B cell (primary cell): ENCODE results near the gene PLCD4. TPM values are rescaled to one million over a fixed set of nuclear protein-coding genes. Genes with fewer than 3 reads are reported as not detected.

ENCODE experiments used
- ATAC-seq: fragments of 200-7000 bp; cut with Tn5 transposase; one replicate; pipeline ENCODE4 v1.10.0; 2021; ENCODE audit warnings: low read depth, mild to moderate bottlenecking, moderate number of reproducible peaks, moderate library complexity
- CTCF ChIA-PET: fragments of 350-600 bp; sonication (Branson Sonifier 250); formaldehyde crosslinking; loops from one replicate; lab custom pipeline; 2021; ENCODE audit warnings: antibody characterized with exemption, inconsistent platforms; lab: Charles Lee
- POLR2A ChIA-PET: fragments of 350-600 bp; sonication (Branson Sonifier 250); formaldehyde crosslinking; loops from one replicate; lab custom pipeline; 2021; ENCODE audit warnings: antibody characterized with exemption; lab: Charles Lee
- DNase-seq: peaks from one replicate; pipeline ENCODE4 v3.0.0; 2013
- H2AFZ ChIP-seq: 2 replicates; pipeline ENCODE4 v1.6.1; 2012; ENCODE audit warnings: mild to moderate bottlenecking, low read depth, low read length; ENCODE audit not compliant: insufficient read depth, poor library complexity, severe bottlenecking
- H3K27ac ChIP-seq, 2 donors: 1 replicate in 1 of 2; 2 replicates in 1 of 2; pipeline ENCODE4 v1.5.1; 2012 to 2013; ENCODE audit warnings: low read length in 2 of 2, mild to moderate bottlenecking in 2 of 2, moderate library complexity in 1 of 2
- H3K27me3 ChIP-seq, 4 experiments: fragments of 200-600 bp in 1 of 4; sonication (generic) in 1 of 4; replicated peaks in 1 of 4; 1 replicate in 2 of 4; 2 replicates in 2 of 4; pipeline versions ENCODE4 v1.6.1 to v1.7.0; 2013 to 2016; ENCODE audit warnings: low read length in 3 of 4, mild to moderate bottlenecking in 2 of 4, mixed read lengths in 1 of 4, moderate library complexity in 1 of 4; ENCODE audit not compliant: insufficient read depth in 4 of 4, control insufficient read depth in 3 of 4; ENCODE audit errors: control extremely low read depth in 1 of 4
- H3K36me3 ChIP-seq, 2 experiments: replicated peaks in 1 of 2; 1 replicate in 1 of 2; 2 replicates in 1 of 2; pipeline versions ENCODE4 v1.6.1 to v1.7.1; 2013; ENCODE audit warnings: low read length in 1 of 2; ENCODE audit not compliant: insufficient read depth in 2 of 2, control insufficient read depth in 1 of 2; ENCODE audit errors: control extremely low read depth in 1 of 2, extremely low read depth in 1 of 2
- H3K4me1 ChIP-seq, 2 donors: fragments of 200-600 bp in 1 of 2; sonication (generic) in 1 of 2; 1 replicate in 1 of 2; 2 replicates in 1 of 2; pipeline versions ENCODE4 v1.5.1 to v1.6.1; 2013 to 2017; ENCODE audit warnings: low read length in 2 of 2; ENCODE audit not compliant: control insufficient read depth in 2 of 2, insufficient read depth in 2 of 2
- H3K4me2 ChIP-seq: replicated peaks from 2 replicates; pipeline ENCODE3; 2012; ENCODE audit warnings: mild to moderate bottlenecking, low read depth, low read length; ENCODE audit not compliant: poor library complexity, severe bottlenecking
- H3K4me3 ChIP-seq, 5 experiments: fragments of 200-600 bp in 1 of 5; sonication (generic) in 1 of 5; 1 replicate in 3 of 5; 2 replicates in 2 of 5; pipeline versions ENCODE4 v1.5.1 to v1.7.0; 2011 to 2016; ENCODE audit warnings: low read length in 4 of 5, mild to moderate bottlenecking in 4 of 5, low read depth in 2 of 5, control low read depth in 1 of 5, moderate library complexity in 1 of 5; ENCODE audit not compliant: insufficient read depth in 1 of 5; ENCODE audit errors: control extremely low read depth in 1 of 5, extremely low read depth in 1 of 5
- H3K79me2 ChIP-seq: fragments of 200-600 bp; sonication (generic); one replicate; pipeline ENCODE4 v1.6.0; 2016; ENCODE audit warnings: low read length; ENCODE audit not compliant: control insufficient read depth, insufficient read depth
- H3K9ac ChIP-seq: fragments of 200-600 bp; sonication (generic); 2 replicates; pipeline ENCODE4 v1.6.1; 2017; ENCODE audit warnings: mild to moderate bottlenecking, low read length, moderate library complexity
- H3K9me3 ChIP-seq, 3 donors: one replicate each; pipeline versions ENCODE4 v1.6.1 to v1.7.1; 2013; ENCODE audit warnings: low read length in 2 of 3; ENCODE audit not compliant: control insufficient read depth in 2 of 3, insufficient read depth in 1 of 3; ENCODE audit errors: control extremely low read depth in 1 of 3
- H4K20me1 ChIP-seq: 2 replicates; pipeline ENCODE4 v1.6.0; 2012; ENCODE audit warnings: mild to moderate bottlenecking, low read length; ENCODE audit not compliant: insufficient read depth, control insufficient read depth, poor library complexity, severe bottlenecking
- H3K27ac Mint-ChIP-seq: one replicate; pipeline ENCODE4 v1.8.0; 2021; ENCODE audit warnings: mixed read lengths
- H3K27me3 Mint-ChIP-seq: one replicate; pipeline ENCODE4 v1.8.0; 2021; ENCODE audit warnings: mixed read lengths
- H3K4me1 Mint-ChIP-seq: one replicate; pipeline ENCODE4 v1.8.0; 2021; ENCODE audit warnings: mixed read lengths
- H3K4me3 Mint-ChIP-seq: one replicate; pipeline ENCODE4 v1.8.0; 2021; ENCODE audit warnings: mixed read lengths
- H3K9me3 Mint-ChIP-seq: one replicate; pipeline ENCODE4 v1.8.0; 2022; ENCODE audit warnings: mixed read lengths; ENCODE audit not compliant: insufficient read depth
- EZH2 ChIP-seq: IDR thresholded peaks from 2 replicates; pipeline ENCODE4 v1.6.1; 2012; ENCODE audit warnings: borderline replicate concordance, low read depth, mild to moderate bottlenecking, moderate library complexity, low read length; ENCODE audit not compliant: insufficient read depth, poor library complexity, severe bottlenecking
- WGBS: methylation state at CpG from one replicate; pipeline ENCODE4 v1.1.5; 2013; ENCODE audit warnings: missing lambda C conversion rate; ENCODE audit not compliant: insufficient coverage; 5-methylcytosine and 5-hydroxymethylcytosine counted together
- intact Hi-C: fragments of 100-400 bp; cut with micrococcal nuclease; formaldehyde crosslinking; loops from one replicate; pipeline ENCODE4 v1.10.0; 2022
- polyA plus RNA-seq: library from polyadenylated mRNA; depleted of rRNA; stranded (reverse); fragments of >200 nt; gene quantifications from 2 replicates; pipeline ENCODE4 v1.2.3, GENCODE V29; 2012
- total RNA-seq, 2 donors: library from RNA; stranded (reverse); fragments of 120-200 nt in 1 of 2; gene quantifications; 1 replicate in 1 of 2; 2 replicates in 1 of 2; pipeline versions ENCODE4 v1.2.3 to v1.2.4, GENCODE V29; 2013 to 2022
- TF ChIP-seq, protein P1 (sequence below): fragments of 200-600 bp; IDR thresholded peaks from one replicate; pipeline ENCODE4 v1.8.0; 2022; ENCODE audit warnings: antibody characterized with exemption, mild to moderate bottlenecking

Gene PLCD4
- total and polyA plus RNA-seq, 2 donors (not counting 1 experiment from before 2014, with no cell fraction given) = 0.25 to 0.62 TPM

DNA sequence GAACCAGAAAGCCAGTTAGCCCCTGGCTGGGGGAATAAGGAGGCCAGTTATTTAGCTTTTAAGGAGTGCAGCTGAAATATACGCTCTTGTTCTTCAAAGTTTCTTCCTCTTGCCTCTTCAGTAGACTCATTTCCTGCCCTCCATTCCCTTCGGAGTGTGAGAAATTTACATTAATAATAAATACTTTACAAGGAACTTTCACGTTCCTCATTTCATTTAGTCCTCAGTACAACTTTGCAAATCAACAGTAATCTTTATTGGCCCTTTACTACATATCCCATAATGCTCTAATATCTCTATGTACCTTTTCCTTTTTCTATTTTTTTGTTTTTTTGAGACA lies 15.6 kb downstream of the PLCD4 start:
- H3K27me3 Mint-ChIP-seq = no peaks in the 10 kb centered on the region

DNA sequence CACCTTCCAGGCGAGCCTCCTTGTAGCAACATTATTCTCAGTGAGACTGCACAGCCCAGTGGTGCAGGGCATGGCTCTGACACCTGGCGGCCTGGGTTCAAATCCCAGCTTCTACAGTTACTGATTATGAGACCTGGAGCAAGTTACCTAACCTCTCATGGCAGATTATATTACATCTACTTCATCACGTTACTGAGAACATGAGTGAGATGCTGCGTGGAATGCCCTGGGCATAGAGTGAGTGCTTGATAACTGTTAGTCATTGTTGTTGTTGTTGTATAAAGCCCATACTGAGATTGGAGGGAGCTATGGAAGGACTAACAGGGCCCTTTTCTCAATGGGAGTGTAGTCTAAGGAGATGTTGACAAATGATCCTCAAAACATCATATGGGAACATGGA lies 18.7 kb downstream of the PLCD4 start:
- Mint-ChIP-seq H3K9me3 (no peaks in the 10 kb centered on the region), H3K4me1 (peaks cover 4% of the 10 kb centered on the region), H3K27ac (no peak overlapping the region), H3K27me3 (no peaks in the 10 kb centered on the region), H3K4me3 (no peak overlapping the region)
- no peak overlapping the region for H3K4me2 ChIP-seq
- H2AFZ ChIP-seq = no peak overlapping the region
- intact Hi-C loops = no loop called here
- DNase-seq (no peak), ATAC-seq (no peak)
- no peaks in the 10 kb centered on the region for H3K27me3 ChIP-seq
- POLR2A ChIA-PET = no interaction called here
- no peak overlapping the region for H3K4me3 ChIP-seq
- 92% methylated on average over 2 of the region's 4 CpGs for WGBS
- no peak overlapping the region for H3K9ac ChIP-seq
- H3K36me3 ChIP-seq = no peaks in the 10 kb centered on the region
- CTCF ChIA-PET = no interaction called here
- no peaks in the 10 kb centered on the region for H3K9me3 ChIP-seq
- TF ChIP-seq EZH2 = no peak
- no peaks in the 10 kb centered on the region for H3K79me2 ChIP-seq
- peaks cover 0 to 3% of the 10 kb centered on the region in 2 donors for H3K4me1 ChIP-seq
- no peaks in the 10 kb centered on the region for H4K20me1 ChIP-seq
- H3K27ac ChIP-seq = no peak overlapping the region

More for the DNA sequence above, 15.6 kb downstream of the PLCD4 start:
- H3K9me3 Mint-ChIP-seq = no peaks in the 10 kb centered on the region
- H3K79me2 ChIP-seq = no peaks in the 10 kb centered on the region
- peaks cover 4% of the 10 kb centered on the region for H3K4me1 Mint-ChIP-seq
- WGBS = no CpG with 5 or more reads among the region's 3 CpGs
- POLR2A ChIA-PET = no interaction called here
- CTCF ChIA-PET = no interaction called here
- H2AFZ ChIP-seq = peak overlapping the region; percentile 42
- H3K4me3 ChIP-seq = no peak overlapping the region
- H3K4me3 Mint-ChIP-seq = no peak overlapping the region
- no peak overlapping the region for H3K9ac ChIP-seq
- H3K36me3 ChIP-seq = no peaks in the 10 kb centered on the region
- no peaks in the 10 kb centered on the region for H3K27me3 ChIP-seq
- H3K4me2 ChIP-seq = no peak overlapping the region
- H3K27ac Mint-ChIP-seq = no peak overlapping the region
- peaks cover 0 to 3% of the 10 kb centered on the region in 2 donors for H3K4me1 ChIP-seq
- TF ChIP-seq, protein P1, sequence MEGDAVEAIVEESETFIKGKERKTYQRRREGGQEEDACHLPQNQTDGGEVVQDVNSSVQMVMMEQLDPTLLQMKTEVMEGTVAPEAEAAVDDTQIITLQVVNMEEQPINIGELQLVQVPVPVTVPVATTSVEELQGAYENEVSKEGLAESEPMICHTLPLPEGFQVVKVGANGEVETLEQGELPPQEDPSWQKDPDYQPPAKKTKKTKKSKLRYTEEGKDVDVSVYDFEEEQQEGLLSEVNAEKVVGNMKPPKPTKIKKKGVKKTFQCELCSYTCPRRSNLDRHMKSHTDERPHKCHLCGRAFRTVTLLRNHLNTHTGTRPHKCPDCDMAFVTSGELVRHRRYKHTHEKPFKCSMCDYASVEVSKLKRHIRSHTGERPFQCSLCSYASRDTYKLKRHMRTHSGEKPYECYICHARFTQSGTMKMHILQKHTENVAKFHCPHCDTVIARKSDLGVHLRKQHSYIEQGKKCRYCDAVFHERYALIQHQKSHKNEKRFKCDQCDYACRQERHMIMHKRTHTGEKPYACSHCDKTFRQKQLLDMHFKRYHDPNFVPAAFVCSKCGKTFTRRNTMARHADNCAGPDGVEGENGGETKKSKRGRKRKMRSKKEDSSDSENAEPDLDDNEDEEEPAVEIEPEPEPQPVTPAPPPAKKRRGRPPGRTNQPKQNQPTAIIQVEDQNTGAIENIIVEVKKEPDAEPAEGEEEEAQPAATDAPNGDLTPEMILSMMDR = no peak
- TF ChIP-seq EZH2 = no peak
- no peak for DNase-seq
- no peaks in the 10 kb centered on the region for H3K9me3 ChIP-seq
- ATAC-seq = no peak
- no peak overlapping the region for H3K27ac ChIP-seq
- no peaks in the 10 kb centered on the region for H4K20me1 ChIP-seq
- intact Hi-C loops = no loop called here
